Naive thymus-derived CD4-positive, alpha-beta T cell (primary cell): ENCODE measurements around the gene SNX17. TPM values are rescaled to one million over a fixed set of nuclear protein-coding genes. Genes with fewer than 3 reads are reported as not detected.

Experiments
- ATAC-seq: fragments of 150-1000 bp; cut with Tn5 transposase; 2 replicates; pipeline ENCODE4 v1.10.0; 2021; ENCODE audit warnings: mild to moderate bottlenecking, moderate library complexity
- CTCF ChIA-PET: fragments of 350-600 bp; sonication (Branson Sonifier 250); formaldehyde crosslinking; loops from one replicate; lab custom pipeline; 2021; ENCODE audit warnings: antibody characterized with exemption; lab: Charles Lee
- POLR2A ChIA-PET: fragments of 350-600 bp; sonication (Branson Sonifier 250); formaldehyde crosslinking; loops from one replicate; lab custom pipeline; 2021; ENCODE audit warnings: antibody characterized with exemption, inconsistent platforms; lab: Charles Lee
- DNase-seq, 9 donors: peaks; one replicate each; pipeline versions ENCODE4 v3.0.0 to v3.0.0-alpha.2; 2020 to 2022; ENCODE audit warnings: mixed read lengths in 1 of 9
- H3K27ac ChIP-seq: one replicate; pipeline ENCODE4 v1.7.0; 2013; ENCODE audit warnings: mild to moderate bottlenecking, low read depth, low read length, moderate library complexity
- H3K27me3 ChIP-seq, 2 donors: one replicate each; pipeline ENCODE4 v1.7.0; 2013; ENCODE audit warnings: low read length in 2 of 2, mild to moderate bottlenecking in 2 of 2, moderate library complexity in 2 of 2; ENCODE audit not compliant: control insufficient read depth in 2 of 2, insufficient read depth in 2 of 2
- H3K36me3 ChIP-seq, 3 experiments: 1 replicate in 2 of 3; 2 replicates in 1 of 3; pipeline ENCODE4 v1.7.0; 2013; ENCODE audit warnings: low read length in 3 of 3, mild to moderate bottlenecking in 3 of 3, moderate library complexity in 1 of 3; ENCODE audit not compliant: insufficient read depth in 3 of 3, control insufficient read depth in 2 of 3
- H3K4me1 ChIP-seq, 2 donors: one replicate each; pipeline ENCODE4 v1.7.0; 2013; ENCODE audit warnings: low read length in 2 of 2, mild to moderate bottlenecking in 2 of 2, moderate library complexity in 1 of 2; ENCODE audit not compliant: control insufficient read depth in 2 of 2, insufficient read depth in 2 of 2
- H3K4me3 ChIP-seq: 2 replicates; pipeline ENCODE4 v1.7.0; 2013; ENCODE audit warnings: mild to moderate bottlenecking, low read length
- H3K9me3 ChIP-seq, 3 experiments: 1 replicate in 2 of 3; 2 replicates in 1 of 3; pipeline ENCODE4 v1.7.0; 2013; ENCODE audit warnings: low read length in 3 of 3; ENCODE audit not compliant: control insufficient read depth in 2 of 3
- H3K27ac Mint-ChIP-seq, 9 donors: one replicate each; pipeline ENCODE4 v1.8.0; 2020 to 2022; ENCODE audit warnings: mixed read lengths in 9 of 9, mild to moderate bottlenecking in 8 of 9, moderate library complexity in 5 of 9, inconsistent platforms in 2 of 9
- H3K27me3 Mint-ChIP-seq, 5 donors: one replicate each; pipeline ENCODE4 v1.8.0; 2021 to 2022; ENCODE audit warnings: mixed read lengths in 5 of 5, mild to moderate bottlenecking in 1 of 5
- H3K36me3 Mint-ChIP-seq, 5 donors: one replicate each; pipeline ENCODE4 v1.8.0; 2020 to 2022; ENCODE audit warnings: mixed read lengths in 5 of 5, mild to moderate bottlenecking in 3 of 5, inconsistent platforms in 1 of 5
- H3K4me1 Mint-ChIP-seq, 7 donors: one replicate each; pipeline ENCODE4 v1.8.0; 2020 to 2022; ENCODE audit warnings: mixed read lengths in 7 of 7, mild to moderate bottlenecking in 3 of 7, inconsistent platforms in 1 of 7
- H3K4me3 Mint-ChIP-seq, 10 donors: one replicate each; pipeline ENCODE4 v1.8.0; 2020 to 2022; ENCODE audit warnings: mild to moderate bottlenecking in 10 of 10, mixed read lengths in 10 of 10, moderate library complexity in 6 of 10, inconsistent platforms in 2 of 10
- H3K9me3 Mint-ChIP-seq, 11 donors: one replicate each; pipeline ENCODE4 v1.8.0; 2020 to 2022; ENCODE audit warnings: mixed read lengths in 11 of 11, mild to moderate bottlenecking in 4 of 11, inconsistent platforms in 1 of 11, moderate library complexity in 1 of 11
- intact Hi-C, 2 donors: fragments of 100-400 bp; cut with micrococcal nuclease; formaldehyde crosslinking; loops; one replicate each; pipeline ENCODE4 v1.15.1; 2023
- polyA plus RNA-seq, 2 donors: library from polyadenylated mRNA; unstranded; fragments of 300-500 nt; fragmentation: Illumina TruSeq; gene quantifications; one replicate each; pipeline ENCODE4 v1.2.3, GENCODE V29; 2021
- total RNA-seq, 6 experiments: library from RNA in 5 of 6; stranded (reverse) in 5 of 6; gene quantifications; 1 replicate in 5 of 6; 2 replicates in 1 of 6; pipeline ENCODE4 v1.2.3 and lab custom pipeline; 2021 to 2026

Gene SNX17
- total and polyA plus RNA-seq, 7 experiments from 2014 or later = 71.0 to 209 (median 112) TPM

- H3K27ac ChIP-seq = peak overlapping the region; percentile 95
- Mint-ChIP-seq H3K36me3 (peaks cover 10 to 31% (median 19%) of the 10 kb centered on the region in 5 donors), H3K9me3 (peaks cover 0 to 2% (median 0%) of the 10 kb centered on the region in 11 donors), H3K27me3 (no peaks in the 10 kb centered on the region), H3K27ac (peak overlapping the region; percentile 93 to 100 (median 99)), H3K4me1 (peaks cover 14 to 30% (median 23%) of the 10 kb centered on the region in 7 donors), H3K4me3 (peak overlapping the region; percentile 91 to 100 (median 99))
- intact Hi-C loops = loop anchor here (1.0 to 2.0 kb wide), 13 partner anchors 33 to 538 kb away; partner anchors contain the start of genes CAD (in 2 of the 2), EIF2B4 (in 2 of the 2), PPM1G (in 2 of the 2) and PREB (in 2 of the 2)
- POLR2A ChIA-PET = interaction anchor here (0.6 to 4.7 kb wide), 20 partner anchors 9 to 273 kb away, joined by 3 to 40 read pairs (median 5); partner anchors contain the start of genes AGBL5, ATRAID, EIF2B4 and GTF3C2
- peaks cover 4 to 34% (median 10%) of the 10 kb centered on the region in 3 experiments for H3K36me3 ChIP-seq
- H3K4me1 ChIP-seq = peaks cover 17 to 22% of the 10 kb centered on the region in 2 donors
- CTCF ChIA-PET = interaction anchor here (1.2 to 2.6 kb wide), 3 partner anchors 20 to 105 kb away, joined by 4 to 9 read pairs (median 6); partner anchors contain the start of gene NRBP1
- DNase-seq (no peak), ATAC-seq (no peak)
- H3K4me3 ChIP-seq = peak overlapping the region; percentile 99
- no peaks in the 10 kb centered on the region for H3K27me3 ChIP-seq
- H3K9me3 ChIP-seq = no peaks in the 10 kb centered on the region
These were observed 46.7 kb upstream of the SNX17 start for GRCh38 chr2:27323596-27324285.

GRCh38 chr2:27324720-27325119, 45.7 kb upstream of the SNX17 start:
- DNase-seq = no peak
- H3K27ac ChIP-seq = peak overlapping the region; percentile 23
- peak overlapping the region in 8 of 9 donors; percentile 46 to 100 (median 98) for H3K27ac Mint-ChIP-seq
- ChIA-PET POLR2A (interaction anchor here (0.6 to 4.7 kb wide), 7 partner anchors 8 to 113 kb away, joined by 3 to 40 read pairs (median 5); partner anchors contain the start of genes ATRAID, EIF2B4, SLC5A6 and SNX17), CTCF (interaction anchor here (0.6 kb wide), 1 partner anchor 16 kb away, joined by 8 read pairs; no protein-coding TSS in a partner anchor)
- H3K27me3 Mint-ChIP-seq = no peaks in the 10 kb centered on the region
- peaks cover 14 to 30% (median 23%) of the 10 kb centered on the region in 7 donors for H3K4me1 Mint-ChIP-seq
- intact Hi-C loops = no loop called here
- H3K36me3 ChIP-seq = peaks cover 11 to 44% (median 20%) of the 10 kb centered on the region in 3 experiments
- H3K4me3 Mint-ChIP-seq = peak overlapping the region in 9 of 10 donors; percentile 3 to 99 (median 45)
- peaks cover 0 to 2% (median 0%) of the 10 kb centered on the region in 11 donors for H3K9me3 Mint-ChIP-seq
- ATAC-seq = no peak
- H3K27me3 ChIP-seq = no peaks in the 10 kb centered on the region
- no peaks in the 10 kb centered on the region for H3K9me3 ChIP-seq
- no peak overlapping the region for H3K4me3 ChIP-seq
- H3K36me3 Mint-ChIP-seq = peaks cover 10 to 40% (median 23%) of the 10 kb centered on the region in 5 donors
- peaks cover 17 to 22% of the 10 kb centered on the region in 2 donors for H3K4me1 ChIP-seq

- no peaks in the 10 kb centered on the region for H3K27me3 Mint-ChIP-seq
- Histone ChIP-seq H3K36me3 (peaks cover 13 to 78% (median 25%) of the 10 kb centered on the region in 3 experiments), H3K27ac (no peak overlapping the region), H3K4me1 (no peaks in the 10 kb centered on the region), H3K27me3 (no peaks in the 10 kb centered on the region), H3K4me3 (no peak overlapping the region), H3K9me3 (no peaks in the 10 kb centered on the region)
- H3K9me3 Mint-ChIP-seq = no peaks in the 10 kb centered on the region
- H3K36me3 Mint-ChIP-seq = peaks cover 6 to 43% (median 24%) of the 10 kb centered on the region in 5 donors
- no peak overlapping the region for H3K4me3 Mint-ChIP-seq
- H3K27ac Mint-ChIP-seq = peak overlapping the region in 2 of 9 donors; percentile 15 to 70
- peaks cover 0 to 10% (median 0%) of the 10 kb centered on the region in 7 donors for H3K4me1 Mint-ChIP-seq
- DNase-seq = no peak
- ATAC-seq = no peak
- ChIA-PET POLR2A (interaction anchor here (0.9 kb wide), 1 partner anchor 25 kb away, joined by 4 read pairs; no protein-coding TSS in a partner anchor), CTCF (interaction anchor here (1.5 kb wide), 1 partner anchor 12 kb away, joined by 3 read pairs; the partner anchor contains the start of gene MPV17)
- intact Hi-C loops = no loop called here
These were observed 35.1 kb upstream of the SNX17 start for GRCh38 chr2:27335311-27335710.

- no peak for ATAC-seq
- Histone ChIP-seq H3K27ac (no peak overlapping the region), H3K27me3 (no peaks in the 10 kb centered on the region), H3K36me3 (peaks cover 13 to 74% (median 25%) of the 10 kb centered on the region in 3 experiments), H3K4me1 (no peaks in the 10 kb centered on the region), H3K4me3 (no peak overlapping the region), H3K9me3 (no peaks in the 10 kb centered on the region)
- intact Hi-C loops = no loop called here
- Mint-ChIP-seq H3K4me1 (peaks cover 0 to 10% (median 0%) of the 10 kb centered on the region in 7 donors), H3K27me3 (no peaks in the 10 kb centered on the region), H3K4me3 (no peak overlapping the region), H3K36me3 (peaks cover 6 to 47% (median 21%) of the 10 kb centered on the region in 5 donors), H3K9me3 (no peaks in the 10 kb centered on the region), H3K27ac (no peak overlapping the region)
- DNase-seq = no peak
- ChIA-PET CTCF (no interaction called here), POLR2A (interaction anchor here (0.9 to 2.2 kb wide), 2 partner anchors 12 to 24 kb away, joined by 4 to 7 read pairs; no protein-coding TSS in a partner anchor)
These were observed 34.2 kb upstream of the SNX17 start for GRCh38 chr2:27336173-27336572.

- H3K27ac ChIP-seq = no peak overlapping the region
- no peaks in the 10 kb centered on the region for H3K9me3 ChIP-seq
- ChIA-PET POLR2A (interaction anchor here (0.7 kb wide), 1 partner anchor 22 kb away, joined by 3 read pairs; the partner anchor contains the start of gene EIF2B4), CTCF (no interaction called here)
- H3K4me3 ChIP-seq = no peak overlapping the region
- no peak for DNase-seq
- no peaks in the 10 kb centered on the region for H3K27me3 ChIP-seq
- peaks cover 0 to 11% of the 10 kb centered on the region in 2 donors for H3K4me1 ChIP-seq
- H3K27ac Mint-ChIP-seq = peak overlapping the region in 2 of 9 donors; percentile 25 to 70
- H3K36me3 ChIP-seq = peaks cover 3 to 8% (median 6%) of the 10 kb centered on the region in 3 experiments
- no peaks in the 10 kb centered on the region for H3K9me3 Mint-ChIP-seq
- peaks cover 22 to 59% (median 36%) of the 10 kb centered on the region in 7 donors for H3K4me1 Mint-ChIP-seq
- intact Hi-C loops = no loop called here
- H3K36me3 Mint-ChIP-seq = peaks cover 0 to 14% (median 4%) of the 10 kb centered on the region in 5 donors
- no peaks in the 10 kb centered on the region for H3K27me3 Mint-ChIP-seq
- ATAC-seq = no peak
- H3K4me3 Mint-ChIP-seq = no peak overlapping the region
These were observed 22.8 kb upstream of the SNX17 start for GRCh38 chr2:27347641-27348040.

GRCh38 chr2:27350106-27350693, 20.2 kb upstream of the SNX17 start:
- H3K4me3 Mint-ChIP-seq = peak overlapping the region in 1 of 10 donors; percentile 11

More at GRCh38 chr2:27350106-27350693, 20.2 kb upstream of the SNX17 start:
- no peaks in the 10 kb centered on the region for H3K27me3 ChIP-seq
- no peak overlapping the region for H3K27ac ChIP-seq
- ATAC-seq (no peak), DNase-seq (no peak)
- H3K4me1 Mint-ChIP-seq = peaks cover 32 to 76% (median 56%) of the 10 kb centered on the region in 7 donors
- peak overlapping the region in 1 of 9 donors; percentile 51 for H3K27ac Mint-ChIP-seq
- ChIA-PET POLR2A (interaction anchor here (0.5 to 0.9 kb wide), 2 partner anchors 60 to 1514 kb away, joined by 4 read pairs; no protein-coding TSS in a partner anchor), CTCF (no interaction called here)
- H3K4me3 ChIP-seq = no peak overlapping the region
- H3K36me3 ChIP-seq = no peaks in the 10 kb centered on the region
- H3K27me3 Mint-ChIP-seq = no peaks in the 10 kb centered on the region
- peaks cover 9 to 22% of the 10 kb centered on the region in 2 donors for H3K4me1 ChIP-seq
- H3K9me3 ChIP-seq = no peaks in the 10 kb centered on the region
- intact Hi-C loops = no loop called here
- H3K36me3 Mint-ChIP-seq = peaks cover 0 to 10% (median 4%) of the 10 kb centered on the region in 5 donors
- H3K9me3 Mint-ChIP-seq = no peaks in the 10 kb centered on the region
